ENCODE data around the gene ZNF77.
A peak's percentile ranks its signal among the peaks of the same experiment; 100 is the strongest.
"Not testable (repeated sequence)": the region's sequence is repeated elsewhere in the genome, so short reads cannot be mapped to it uniquely, and the experiment has no call there.

The ZNF77 gene

DNA sequence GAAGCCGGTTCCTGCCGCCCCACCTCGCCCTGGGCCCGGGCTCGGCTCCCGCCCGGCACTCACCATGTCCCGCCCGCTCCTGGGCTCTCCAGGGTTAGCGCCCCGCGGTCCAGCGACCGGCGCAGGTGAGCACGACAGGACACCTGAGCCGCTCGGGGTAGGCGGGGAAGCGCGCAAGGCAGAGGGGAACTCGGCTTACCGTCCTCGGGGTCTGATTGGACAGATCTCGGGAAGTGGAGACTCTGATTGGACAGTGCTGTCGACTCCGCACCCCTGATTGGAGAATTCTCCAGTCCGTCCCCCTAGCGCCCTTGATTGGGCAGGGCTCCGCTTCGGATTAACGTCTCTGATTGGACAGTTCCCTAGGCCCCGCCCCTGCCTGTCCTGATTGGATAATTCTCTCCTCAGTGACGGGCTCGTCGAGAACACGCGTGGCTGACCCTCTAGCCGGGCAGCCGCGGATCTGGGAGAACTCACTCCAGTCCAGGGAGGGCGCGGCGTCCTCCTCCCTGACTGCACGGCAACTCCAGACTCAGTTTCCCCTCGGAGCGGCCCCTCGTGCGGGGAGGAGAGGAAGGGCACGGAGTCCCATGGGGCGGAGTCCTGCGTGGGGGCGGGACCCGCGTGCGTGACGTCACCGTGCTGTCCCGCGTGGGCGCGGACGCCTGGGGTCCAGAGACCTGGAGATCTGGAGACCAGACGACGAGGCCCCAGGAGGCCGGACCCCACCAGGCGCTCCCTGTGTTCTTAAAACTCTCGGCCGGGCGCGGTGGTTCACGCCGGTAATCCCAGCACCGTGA is at the start of gene ZNF77:
Gene ZNF77, minus strand, starts transcription at position 197 of the 800 bp plus-strand sequence. Its CDS starts 131 bp downstream, at position 66.
- peak; percentile 99 for DNase-seq

DNA sequence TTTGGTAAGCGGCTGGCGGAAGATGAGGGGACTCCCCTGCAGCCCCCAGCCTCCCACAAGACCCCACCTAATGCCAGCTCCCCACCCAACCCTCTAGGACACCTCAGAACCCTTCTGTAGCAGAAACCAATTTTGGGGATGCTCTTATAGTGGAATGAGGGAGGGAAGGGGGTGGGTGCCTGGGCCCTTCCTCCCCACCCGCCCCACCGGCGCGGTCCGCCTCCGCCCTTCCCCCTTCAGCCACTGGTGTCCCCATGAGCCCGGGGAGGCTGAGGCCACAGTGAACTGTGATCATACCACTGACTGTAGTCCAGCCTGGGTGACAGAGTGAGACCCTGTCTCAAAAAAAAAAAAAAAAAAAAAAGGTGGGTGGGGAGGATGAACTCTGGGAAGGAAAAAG is 48.8 kb upstream of the ZNF77 start:
- DNase-seq, result no peak

DNA sequence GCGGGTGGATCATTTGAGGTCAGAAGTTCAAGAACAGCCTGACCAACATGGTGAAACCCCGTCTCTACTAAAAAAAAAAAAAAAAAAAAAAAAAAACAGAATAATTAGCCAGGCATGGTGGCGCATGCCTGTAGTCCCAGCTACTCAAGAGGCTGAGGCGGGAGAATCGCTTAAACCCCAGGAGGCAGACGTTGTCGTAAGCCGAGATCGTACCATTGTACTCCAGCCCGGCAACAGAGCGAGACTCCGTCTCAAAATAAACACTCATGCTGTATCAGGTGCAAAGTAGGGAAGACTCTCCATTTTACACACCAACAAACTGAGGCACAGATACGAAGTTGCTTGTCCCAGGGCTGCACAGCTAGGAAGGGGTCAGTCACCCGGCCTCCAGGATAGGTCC is 48.2 kb upstream of the ZNF77 start:
- no peak for DNase-seq

DNA sequence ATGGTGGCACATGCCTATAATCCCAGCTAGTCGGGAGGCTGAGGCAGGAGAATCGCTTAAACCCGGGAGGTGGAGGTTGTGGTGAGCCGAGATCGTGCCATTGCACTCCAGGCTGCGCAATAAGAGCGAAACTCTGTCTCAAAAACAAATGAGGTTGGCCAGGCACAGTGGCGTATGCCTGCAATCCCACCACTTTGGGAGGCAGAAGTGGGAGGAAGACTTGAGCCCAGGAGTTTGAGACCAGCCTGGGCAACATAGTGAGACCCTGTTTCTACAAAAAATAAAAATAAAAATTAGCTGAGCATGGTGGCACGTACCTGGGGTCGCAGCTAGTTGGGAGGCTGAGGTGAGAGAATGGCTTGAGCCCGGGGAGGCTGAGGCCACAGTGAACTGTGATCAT is 47.6 kb upstream of the ZNF77 start:
- DNase-seq, result not testable (repeated sequence)

DNA sequence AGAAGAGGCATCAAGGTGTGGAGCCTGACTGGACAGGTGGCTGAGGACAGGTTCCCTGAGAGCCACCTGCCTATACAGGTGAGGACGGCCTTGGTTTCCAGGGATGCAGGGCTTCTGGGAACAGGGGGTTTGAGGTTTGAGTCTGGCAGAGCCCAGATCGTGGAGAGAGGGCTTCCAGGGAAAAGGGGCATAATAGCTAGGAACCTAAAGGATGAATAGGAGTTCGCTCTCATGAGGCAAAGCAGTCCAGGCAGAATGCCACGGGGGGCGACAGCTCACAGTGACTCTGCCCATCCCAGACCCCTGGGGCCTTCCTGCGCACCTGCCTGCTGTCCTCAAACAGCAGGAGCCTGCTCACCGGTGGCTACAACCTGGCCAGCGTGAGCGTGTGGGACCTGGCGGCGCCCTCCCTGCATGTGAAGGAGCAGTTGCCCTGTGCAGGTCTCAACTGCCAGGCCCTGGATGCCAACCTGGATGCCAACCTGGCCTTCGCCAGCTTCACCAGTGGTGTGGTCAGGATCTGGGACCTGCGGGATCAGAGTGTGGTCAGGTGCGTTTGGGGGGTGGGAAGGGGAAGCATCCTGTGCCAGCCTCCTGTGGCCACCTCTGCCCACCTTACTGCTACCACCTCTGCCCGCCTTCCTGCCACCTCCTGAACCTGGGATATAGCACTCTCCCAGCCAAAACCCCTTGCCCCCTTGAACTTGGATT is 44.6 kb upstream of the ZNF77 start:
- no peak for DNase-seq

DNA sequence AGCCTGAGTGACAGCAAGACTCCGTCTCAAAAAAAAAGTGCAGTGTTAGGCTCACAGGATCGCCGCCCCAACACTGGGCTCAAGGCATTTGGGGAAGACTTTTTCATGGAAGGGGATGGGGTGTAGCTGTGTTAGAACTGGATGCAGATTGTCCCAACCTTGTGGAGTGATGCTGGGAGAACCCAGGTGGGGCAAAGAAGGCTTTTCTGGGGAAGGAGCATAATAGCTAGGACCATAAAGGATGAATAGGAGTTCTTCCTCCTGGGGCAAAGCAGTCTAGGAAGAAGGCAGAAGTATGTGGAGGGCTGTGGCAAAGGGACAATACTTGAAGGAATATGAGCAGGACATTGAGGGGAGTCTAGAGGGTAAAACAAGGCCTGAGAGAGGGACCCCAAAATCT is 43.8 kb upstream of the ZNF77 start:
- DNase-seq, result no peak

DNA sequence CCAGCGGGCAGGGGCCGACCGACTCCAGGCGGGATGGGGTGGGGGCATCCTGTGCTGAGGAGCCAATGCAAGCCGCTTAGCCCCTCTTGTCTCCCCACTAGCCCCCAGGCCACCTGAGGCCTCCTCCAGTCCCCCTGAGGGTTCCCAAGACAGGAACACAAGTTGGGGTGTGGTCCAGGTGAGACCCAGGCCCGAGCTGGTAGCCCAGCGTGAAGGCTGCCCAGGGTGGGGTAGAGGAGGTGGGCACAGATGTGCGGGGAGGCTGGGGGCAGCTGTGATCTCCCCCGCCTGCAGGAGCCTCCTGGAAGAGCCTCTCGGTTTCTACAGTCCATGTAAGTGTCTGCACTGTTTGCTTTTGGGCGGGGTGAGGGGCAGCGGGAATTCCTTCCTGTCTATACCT is 43.0 kb upstream of the ZNF77 start:
- DNase-seq, result no peak

DNA sequence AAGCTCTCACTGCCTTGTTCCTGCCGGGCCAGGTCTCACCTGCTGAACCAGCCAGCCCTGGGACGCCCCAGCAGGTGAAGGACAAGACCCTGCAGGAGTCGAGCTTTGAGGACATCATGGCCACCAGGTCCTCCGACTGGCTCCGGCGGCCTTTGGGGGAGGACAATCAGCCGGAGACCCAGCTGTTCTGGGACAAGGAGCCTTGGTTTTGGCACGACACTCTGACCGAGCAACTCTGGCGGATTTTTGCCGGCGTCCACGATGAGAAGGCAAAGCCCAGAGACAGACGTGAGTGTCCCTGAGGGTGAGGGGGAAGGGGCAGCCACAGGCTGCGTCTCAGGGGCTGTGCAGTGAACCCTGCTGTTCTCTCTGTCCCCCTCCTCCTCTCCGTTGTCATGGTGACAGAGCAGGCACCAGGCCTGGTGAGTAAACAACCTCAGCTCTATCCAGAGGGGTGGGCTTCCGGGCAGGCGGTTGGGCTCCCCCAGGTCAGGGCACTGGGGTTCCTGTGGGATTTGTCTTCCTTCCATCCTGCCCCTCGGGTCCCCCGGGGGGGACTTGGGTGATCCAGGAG is 42.3 kb upstream of the ZNF77 start:
- DNase-seq, result no peak

DNA sequence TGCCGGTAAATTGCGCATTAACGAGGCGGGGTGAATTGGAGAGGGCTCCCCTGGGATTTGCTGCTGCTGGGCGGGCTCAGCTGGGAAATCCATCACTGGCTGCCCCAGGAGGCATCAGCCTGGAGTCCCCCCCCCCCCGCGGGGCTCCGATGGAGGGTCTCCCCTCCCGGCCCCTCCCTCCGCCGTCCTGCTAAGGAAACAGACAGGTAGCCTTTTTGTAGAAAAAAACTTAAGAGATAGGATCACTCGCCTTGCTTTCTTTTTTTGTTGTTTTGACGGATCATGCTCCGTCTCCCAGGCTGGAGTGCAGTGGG is 39.4 kb upstream of the ZNF77 start:
- DNase-seq, result no peak

DNA sequence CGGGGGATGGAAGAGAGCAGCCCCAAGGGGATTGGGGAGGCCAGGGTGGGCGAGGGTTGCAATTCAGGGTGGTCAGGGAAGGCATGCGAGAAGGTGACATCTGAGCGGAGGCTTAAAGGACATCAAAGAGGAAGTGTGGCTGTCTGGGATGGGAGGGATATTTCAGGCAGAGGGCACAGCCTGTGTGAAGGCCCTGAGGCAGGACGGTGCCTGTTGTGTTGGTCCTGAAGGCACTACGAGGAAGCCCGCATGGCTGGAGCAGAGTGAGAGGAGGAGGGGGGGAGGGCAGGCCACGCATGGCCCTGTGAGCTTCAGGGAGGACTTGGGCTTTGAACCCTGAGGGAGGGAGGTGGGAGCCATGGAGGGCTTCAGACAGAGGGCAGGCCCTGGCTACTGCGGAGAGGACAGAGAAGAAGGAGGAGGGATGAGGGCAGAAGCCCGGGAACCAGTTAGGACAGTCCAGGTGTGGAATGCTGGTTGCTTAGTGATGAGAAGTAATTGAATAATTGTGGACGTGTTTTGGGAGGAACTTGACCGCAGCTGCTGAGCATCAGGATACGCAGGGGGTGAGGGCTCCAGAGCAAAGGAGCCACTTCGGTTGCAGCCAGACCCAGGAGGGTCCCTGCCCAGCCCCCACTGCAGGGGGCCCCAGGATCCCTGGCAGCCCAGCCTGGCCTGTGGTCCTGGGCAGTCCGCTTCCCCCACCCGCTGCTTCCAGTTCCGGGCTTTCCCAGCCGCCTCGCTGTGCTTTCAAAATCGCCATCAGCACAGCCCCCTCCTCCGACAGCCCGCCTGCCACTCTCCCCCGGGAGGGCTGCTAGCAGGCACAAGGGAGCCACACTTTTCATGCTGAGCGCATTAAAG is 38.8 kb upstream of the ZNF77 start:
- DNase-seq, result no peak

DNA sequence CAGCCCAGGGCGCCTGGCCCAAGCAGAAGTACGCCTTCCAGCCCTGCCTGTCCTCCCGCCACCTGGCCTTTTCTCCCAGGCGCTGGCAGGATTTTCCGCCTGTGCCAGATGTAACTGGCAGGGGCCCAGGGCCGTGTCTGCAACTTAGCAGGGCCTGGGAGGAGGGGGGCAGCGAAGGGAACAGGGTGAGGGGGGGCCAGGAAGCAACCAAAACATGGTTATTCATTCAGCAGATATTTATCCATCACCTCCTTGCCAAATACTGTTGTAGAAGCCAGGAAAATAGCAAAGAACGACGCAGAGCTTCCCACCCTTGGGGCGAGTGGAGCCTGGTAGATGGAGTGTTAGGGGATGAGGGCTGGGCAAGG is 38.2 kb upstream of the ZNF77 start:
- DNase-seq, result no peak

DNA sequence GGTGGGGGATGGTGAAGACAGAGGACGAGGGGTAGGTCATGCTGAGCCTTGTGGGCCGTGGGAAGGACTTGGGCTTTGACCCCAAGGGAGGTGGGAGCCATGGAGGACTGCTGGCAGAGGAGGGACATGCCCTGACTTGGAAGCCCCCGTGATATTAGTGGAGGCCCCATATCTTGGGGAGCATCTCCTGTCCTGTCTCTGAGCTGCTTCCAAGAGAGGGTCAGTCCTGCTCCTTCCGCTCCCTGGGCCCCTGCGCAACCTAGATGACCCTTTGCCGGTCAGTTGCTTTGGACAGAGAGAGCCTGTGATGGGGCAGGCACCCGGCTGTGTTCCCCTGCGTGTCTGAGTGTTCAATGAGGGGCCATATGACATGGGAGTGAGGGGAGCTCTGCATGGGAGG is 37.8 kb upstream of the ZNF77 start:
- DNase-seq, result no peak

DNA sequence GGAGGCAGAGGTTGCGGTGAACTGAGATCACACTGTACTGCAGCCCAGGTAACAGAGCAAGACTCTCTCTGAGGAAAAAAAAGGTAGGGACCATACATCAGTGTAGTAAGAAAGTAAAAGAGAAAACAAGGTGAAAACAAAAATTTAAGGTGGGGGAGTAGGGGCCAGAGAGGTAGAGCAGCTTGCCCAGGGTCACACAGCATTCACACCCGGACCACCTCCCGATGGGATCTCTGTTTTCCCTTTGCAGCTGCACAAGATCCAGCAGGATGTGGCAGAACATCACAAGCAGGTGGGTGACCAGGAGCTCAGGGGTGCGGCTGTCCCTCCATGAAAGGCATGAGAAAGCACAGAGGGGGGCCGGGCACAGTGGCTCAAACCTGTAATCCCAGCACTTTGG is 37.1 kb upstream of the ZNF77 start:
- DNase-seq, result no peak

DNA sequence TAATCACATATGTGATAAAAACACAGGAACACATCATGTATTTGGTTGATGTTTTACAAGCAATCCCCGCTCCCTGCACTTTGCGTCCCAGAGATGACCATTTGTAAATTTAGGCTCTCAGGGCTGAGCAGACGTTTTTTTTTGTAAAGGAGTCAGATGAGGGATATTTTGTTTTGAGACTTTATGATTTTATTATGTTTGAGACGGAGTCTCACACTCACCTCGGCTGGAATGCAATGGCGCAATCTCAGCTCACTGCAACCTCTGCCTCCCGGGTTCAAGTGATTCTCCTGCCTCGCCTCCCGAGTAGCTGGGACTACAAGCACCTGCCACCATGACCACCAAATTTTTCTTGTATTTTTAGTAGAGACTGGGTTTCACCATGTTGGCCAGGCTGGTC is 34.0 kb upstream of the ZNF77 start:
- no peak for DNase-seq

DNA sequence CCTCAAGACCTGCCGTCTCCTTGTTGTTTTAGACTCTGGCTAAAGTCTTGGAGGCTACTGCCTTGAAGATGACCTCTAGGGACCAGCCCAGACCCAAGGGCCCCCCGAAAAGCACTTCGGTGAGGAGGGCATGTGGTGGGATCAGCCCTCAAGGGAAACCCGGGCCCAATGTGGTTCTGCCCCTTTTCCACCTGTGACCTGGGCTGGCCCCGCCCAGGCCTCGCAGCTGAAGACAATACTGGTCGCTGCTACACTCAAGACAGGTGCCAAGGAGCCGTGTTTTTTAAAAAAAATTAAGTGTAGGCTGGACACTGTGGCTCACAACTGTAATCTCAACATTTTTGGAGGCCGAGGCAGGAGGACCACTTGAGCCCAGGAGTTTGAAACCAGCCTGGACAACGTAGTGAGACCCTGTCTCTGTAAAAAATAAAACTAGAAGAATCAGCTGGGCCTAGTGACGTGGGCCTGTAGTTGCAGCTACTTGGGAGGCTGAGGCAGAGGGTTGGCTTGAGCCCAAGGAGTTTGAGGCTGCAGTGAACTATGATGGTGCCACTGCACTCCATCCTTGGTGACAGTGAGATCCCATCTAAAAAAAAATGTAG is 33.5 kb upstream of the ZNF77 start:
- no peak for DNase-seq

DNA sequence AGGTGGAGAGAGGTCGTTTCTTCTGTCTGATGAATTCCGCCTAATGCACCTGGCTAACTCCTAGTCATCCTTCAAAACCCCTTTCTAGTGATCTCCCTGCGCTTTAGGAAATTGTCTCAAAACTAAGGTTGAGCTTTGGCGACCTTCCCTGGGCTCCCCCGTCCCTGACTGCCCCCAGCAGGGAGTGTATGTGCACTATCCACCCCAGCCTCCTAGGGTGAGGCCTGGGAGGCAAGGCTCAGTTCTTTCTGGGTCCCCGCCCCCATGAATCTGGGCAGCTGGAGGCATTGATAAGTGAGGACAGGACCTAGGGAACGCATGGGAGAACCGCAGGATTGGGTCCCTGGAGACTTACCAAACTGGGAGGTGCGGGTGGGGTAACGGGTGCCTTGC is 33.0 kb upstream of the ZNF77 start:
- DNase-seq, result no peak

DNA sequence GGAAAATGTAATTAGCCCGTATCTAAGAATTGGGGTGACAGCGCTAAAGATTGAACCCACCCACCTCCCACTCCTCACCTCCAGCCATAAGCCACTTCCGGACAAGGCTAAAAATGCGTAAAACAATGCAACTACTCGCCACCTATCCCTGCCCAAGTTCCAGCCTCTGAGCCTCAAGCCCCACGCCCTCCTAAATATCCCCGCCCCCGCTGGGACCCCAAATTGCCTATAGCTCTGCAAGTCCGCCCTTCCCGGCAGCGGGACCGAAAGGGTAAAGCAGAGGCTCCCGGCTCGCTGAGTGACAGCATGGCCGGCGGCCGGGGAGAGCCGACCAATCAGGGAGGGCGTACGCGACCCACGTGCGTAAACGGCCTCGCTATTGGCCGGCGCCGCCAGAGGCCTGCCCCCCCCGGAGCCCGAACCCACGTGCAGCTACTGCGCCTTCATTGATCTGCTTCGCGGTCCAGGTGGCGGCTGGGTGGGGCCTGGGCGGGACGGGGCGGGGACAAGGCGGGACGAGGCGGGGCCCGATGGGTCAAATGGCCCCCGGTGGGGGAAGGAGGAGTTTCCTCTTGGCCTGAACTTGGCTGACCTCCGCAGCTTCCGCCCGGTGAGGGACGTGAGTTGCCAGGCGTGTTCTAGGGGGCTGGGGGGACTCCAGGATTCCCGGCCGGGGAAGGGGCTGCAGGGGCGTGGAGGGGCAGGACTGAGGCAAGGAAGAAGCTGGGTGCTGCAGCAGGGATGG is 32.4 kb upstream of the ZNF77 start, which contains the start of gene TLE6:
Gene TLE6, plus strand, starts transcription at position 564 of the 745 bp plus-strand sequence. CDS start 670 bp downstream, outside the sequence.
- DNase-seq, result peak; percentile 92

DNA sequence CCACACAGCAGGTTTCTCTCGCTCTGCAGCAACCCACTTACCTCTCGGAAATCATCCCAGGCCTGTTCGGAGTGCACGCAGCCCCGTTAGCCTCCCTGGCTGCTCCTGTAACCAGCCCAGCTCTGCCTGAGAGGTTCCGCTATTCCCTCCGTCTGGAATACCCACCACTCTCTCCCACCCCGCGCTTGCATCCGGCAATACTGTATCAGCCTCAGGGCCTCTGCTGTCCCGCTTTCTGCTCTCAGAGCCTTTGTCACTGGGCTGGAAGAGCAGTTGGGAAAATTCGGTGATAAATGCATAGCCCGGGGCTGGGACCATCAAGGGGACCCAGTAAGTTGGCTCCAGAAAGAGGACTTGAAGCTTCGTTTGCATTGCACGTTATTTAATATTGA is 31.8 kb upstream of the ZNF77 start:
- DNase-seq, result no peak

DNA sequence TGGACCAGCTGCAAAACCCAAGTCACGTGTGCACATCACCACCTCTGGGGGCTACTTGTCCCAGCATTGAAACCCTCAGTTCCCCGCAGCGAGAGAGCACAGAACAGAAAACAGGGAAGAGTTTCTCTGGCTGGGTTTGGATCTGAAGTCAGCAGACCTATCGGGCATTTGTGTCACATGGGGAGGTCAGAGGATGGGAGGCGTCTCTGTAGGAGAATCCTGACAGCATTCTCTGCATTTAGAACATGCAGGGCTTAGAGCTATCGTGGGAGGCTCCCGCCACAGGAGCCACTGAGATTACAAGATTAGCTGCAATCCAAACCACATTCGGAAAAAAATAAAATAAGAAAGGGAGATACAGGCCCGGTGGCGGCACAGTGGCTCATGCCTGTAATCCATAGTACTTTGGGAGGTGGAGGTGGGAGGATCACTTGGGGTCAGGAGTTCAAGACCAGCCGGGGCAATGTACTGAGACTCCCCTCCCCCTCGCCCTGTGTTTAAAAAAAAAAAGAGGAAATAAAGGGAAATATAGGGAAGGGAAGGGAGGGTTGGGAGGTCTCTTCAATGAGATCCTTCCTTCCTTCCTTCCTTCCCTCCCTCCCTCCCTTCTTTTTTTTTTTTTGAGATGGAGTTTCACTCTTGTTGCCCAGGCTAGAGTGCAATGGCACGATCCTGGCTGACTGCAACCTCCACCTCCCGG is 29.7 kb upstream of the ZNF77 start:
- no peak for DNase-seq

DNA sequence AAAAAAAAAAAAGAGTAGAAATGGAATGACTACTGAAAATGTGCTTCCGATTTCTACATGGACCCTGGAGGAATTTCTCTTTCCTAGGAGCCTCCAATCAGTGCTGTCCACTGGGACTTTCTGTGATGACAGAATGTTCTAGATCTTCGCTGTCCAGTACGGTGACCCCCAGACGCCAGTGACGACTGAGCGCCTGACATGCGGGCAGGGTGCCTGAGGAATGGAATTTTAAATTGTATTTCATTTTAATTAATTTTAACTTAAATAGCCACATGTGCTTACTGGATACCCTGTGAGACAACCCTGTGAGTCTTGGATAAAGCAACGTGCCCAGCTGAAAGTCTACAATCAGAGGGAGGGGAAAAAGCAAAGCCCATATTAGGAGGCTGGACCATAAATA is 28.5 kb upstream of the ZNF77 start:
- no peak for DNase-seq

DNA sequence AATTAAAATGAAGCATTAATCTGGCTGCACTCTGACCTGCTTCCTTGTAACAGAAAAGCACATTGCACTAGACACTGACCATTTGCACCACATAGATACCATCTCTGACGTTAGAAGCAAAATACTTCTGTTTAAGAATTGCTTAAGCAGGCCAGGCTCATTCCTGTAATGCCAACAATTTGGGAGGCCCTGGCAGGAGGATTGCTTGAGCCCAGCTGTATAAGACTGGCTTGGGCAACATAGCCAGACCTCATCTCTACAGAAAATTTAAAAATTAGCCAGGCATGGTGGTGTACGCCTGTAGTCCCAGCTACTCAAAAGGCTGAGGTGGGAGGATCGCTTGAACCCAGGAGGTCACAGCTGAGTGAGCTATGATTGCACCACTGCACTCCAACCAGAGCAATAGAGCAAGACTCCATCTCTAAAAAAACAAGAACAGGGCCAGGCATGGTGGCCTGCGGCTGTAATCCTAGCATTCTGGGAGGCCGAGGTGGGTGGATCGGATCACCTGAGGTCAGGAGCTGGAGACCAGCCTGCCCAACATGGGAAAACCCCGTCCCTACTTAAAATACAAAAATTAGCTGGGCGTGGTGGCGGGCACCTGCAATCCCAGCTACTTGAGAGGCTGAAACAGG is 25.5 kb upstream of the ZNF77 start:
- DNase-seq, result no peak

All from CD4-positive, alpha-beta T cell treated with Interleukin-4 for 4 hours (primary cell).